ENCODE data around the gene LRPAP1. TPM values are rescaled to one million over a fixed set of nuclear protein-coding genes. Genes with fewer than 3 reads are reported as not detected.

LRPAP1 gene
- total RNA-seq, 2 donors from 2014 or later: 256 to 321 TPM

DNA sequence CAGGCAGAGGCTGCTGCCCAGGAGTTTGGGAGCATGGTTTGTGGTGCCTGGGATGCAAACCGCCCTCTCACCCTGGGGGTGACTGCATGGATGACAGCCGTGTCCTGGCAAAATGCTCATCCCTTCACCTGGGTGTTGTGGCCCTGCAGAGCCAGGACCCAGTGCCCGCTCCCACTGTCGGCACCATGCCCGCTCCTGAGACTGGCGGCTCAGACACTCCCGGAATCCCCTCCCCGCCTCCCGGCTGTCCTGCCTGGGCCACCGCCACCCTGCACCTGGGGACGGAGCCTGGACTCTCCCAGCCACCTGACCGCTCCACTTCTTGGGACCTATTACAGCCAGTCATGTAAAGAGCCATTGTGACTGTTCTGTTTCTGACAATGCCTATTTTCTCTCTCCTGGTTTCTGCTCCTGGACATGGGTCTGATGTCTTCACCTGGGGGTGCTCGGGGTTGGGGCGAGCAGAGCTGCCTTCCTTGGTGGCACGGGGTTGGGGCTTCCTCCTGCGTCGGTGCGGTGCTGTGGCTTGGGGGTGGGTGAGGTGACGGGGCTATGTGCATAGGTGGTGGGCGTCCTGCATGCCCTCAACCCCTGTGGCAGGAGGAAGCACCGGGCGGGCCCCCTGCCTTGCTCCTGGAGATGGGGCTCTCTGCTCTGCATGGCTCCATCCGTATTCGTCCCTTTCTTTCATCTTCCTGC, 30.9 kb downstream of the LRPAP1 start:
- H3K36me3 ChIP-seq: peaks cover 38% of the 10 kb centered on the region
- no peaks in the 10 kb centered on the region for H3K27me3 ChIP-seq
- DNase-seq (ENCODE audit: low spot score): no peak
- no peak overlapping the region for H3K4me3 ChIP-seq
- peak overlapping the region; percentile 67 to 73 for H3K27ac ChIP-seq
- H3K4me1 ChIP-seq: peaks cover 0 to 51% of the 10 kb centered on the region in 2 donors
- no peak for TF ChIP-seq CTCF (IDR thresholded peaks at IDR 0.05)
- H3K9me3 ChIP-seq: no peaks in the 10 kb centered on the region

GRCh38 chr4:3500634-3501101, 31.6 kb downstream of the LRPAP1 start:
- Histone ChIP-seq H3K27me3 (no peaks in the 10 kb centered on the region), H3K4me1 (peaks cover 0 to 57% of the 10 kb centered on the region in 2 donors), H3K9me3 (no peaks in the 10 kb centered on the region), H3K36me3 (peaks cover 33% of the 10 kb centered on the region), H3K27ac (peak overlapping the region in 1 of 2 donors; percentile 73), H3K4me3 (no peak overlapping the region)
- no peak for DNase-seq (ENCODE audit: low spot score)
- no peak for TF ChIP-seq CTCF (IDR thresholded peaks at IDR 0.05)

GRCh38 chr4:3500111-3500510, 32.1 kb downstream of the LRPAP1 start:
- no peak for DNase-seq (ENCODE audit: low spot score)
- no peaks in the 10 kb centered on the region for H3K27me3 ChIP-seq
- H3K4me1 ChIP-seq: peaks cover 0 to 58% of the 10 kb centered on the region in 2 donors
- no peak overlapping the region for H3K4me3 ChIP-seq
- H3K9me3 ChIP-seq: no peaks in the 10 kb centered on the region
- H3K27ac ChIP-seq: peak overlapping the region in 1 of 2 donors; percentile 73
- no peak for TF ChIP-seq CTCF (IDR thresholded peaks at IDR 0.05)
- H3K36me3 ChIP-seq: peaks cover 31% of the 10 kb centered on the region

DNA sequence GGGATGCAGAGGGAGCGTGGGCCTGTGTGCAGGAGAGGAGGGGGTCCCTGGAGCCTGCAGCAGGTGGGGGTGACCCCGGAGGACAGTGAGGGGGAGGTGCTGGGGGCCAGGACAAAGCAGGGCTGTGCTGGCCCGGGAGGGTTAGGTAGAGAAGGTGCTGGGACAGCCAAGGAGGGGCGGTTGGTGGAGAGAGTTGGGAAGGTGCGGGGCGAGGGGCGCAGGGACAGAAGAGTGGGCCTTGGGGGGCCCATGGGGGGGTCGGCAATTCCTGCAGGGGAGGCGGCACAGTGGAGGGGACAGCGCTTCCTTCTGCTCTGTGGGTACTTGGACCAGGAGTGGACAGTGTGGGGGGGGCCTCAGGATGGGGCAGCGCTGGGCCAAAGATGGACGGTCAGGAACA, 32.5 kb downstream of the LRPAP1 start:
- Histone ChIP-seq H3K4me1 (peaks cover 0 to 59% of the 10 kb centered on the region in 2 donors), H3K4me3 (no peak overlapping the region), H3K36me3 (peaks cover 31% of the 10 kb centered on the region), H3K27me3 (no peaks in the 10 kb centered on the region), H3K9me3 (no peaks in the 10 kb centered on the region), H3K27ac (peak overlapping the region in 1 of 2 donors; percentile 73)
- no peak for TF ChIP-seq CTCF (IDR thresholded peaks at IDR 0.05)
- no peak for DNase-seq (ENCODE audit: low spot score)

DNA sequence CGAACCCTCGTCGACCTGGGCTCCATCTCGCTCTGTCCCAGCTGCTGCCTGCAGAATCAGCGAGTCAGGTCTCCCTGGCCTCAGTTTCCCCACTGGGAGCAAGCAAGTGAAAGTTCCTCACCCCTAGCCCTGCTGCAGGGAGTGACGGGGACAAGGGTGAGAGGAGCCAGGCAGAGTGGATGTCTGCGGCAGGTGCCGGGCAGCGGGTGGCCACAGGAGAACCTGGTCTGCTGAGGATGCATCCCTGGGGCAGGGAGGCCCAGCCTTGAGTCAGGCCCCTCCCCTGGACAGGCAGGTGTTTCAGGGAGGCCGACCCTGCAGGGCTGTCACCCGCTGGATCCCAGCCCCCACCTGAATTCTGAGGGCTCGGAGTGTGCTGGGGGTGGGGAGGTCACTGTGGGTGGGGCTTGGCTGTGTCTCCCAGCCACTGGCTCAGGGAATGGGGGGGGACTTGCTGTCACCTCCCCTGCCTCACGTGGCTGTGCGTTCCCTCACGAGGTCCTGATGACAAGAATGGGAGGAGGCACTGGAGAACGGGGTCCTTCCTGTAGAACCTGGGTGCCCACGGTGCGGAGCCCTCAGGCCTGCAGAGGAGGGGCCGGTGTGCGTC, 33.2 kb downstream of the LRPAP1 start:
- Histone ChIP-seq H3K36me3 (peaks cover 30% of the 10 kb centered on the region), H3K4me1 (peaks cover 0 to 66% of the 10 kb centered on the region in 2 donors), H3K27me3 (no peaks in the 10 kb centered on the region), H3K4me3 (no peak overlapping the region), H3K27ac (peak overlapping the region; percentile 73 to 77), H3K9me3 (no peaks in the 10 kb centered on the region)
- no peak for TF ChIP-seq CTCF (IDR thresholded peaks at IDR 0.05)
- DNase-seq (ENCODE audit: low spot score): no peak
